ENCODE results near the gene ALDH3B1. TPM values are rescaled to one million over a fixed set of nuclear protein-coding genes. Genes with fewer than 3 reads are reported as not detected.

The ALDH3B1 gene
- total and polyA plus RNA-seq, 8 donors: 12.1 to 87.1 (median 16.1) TPM

DNA sequence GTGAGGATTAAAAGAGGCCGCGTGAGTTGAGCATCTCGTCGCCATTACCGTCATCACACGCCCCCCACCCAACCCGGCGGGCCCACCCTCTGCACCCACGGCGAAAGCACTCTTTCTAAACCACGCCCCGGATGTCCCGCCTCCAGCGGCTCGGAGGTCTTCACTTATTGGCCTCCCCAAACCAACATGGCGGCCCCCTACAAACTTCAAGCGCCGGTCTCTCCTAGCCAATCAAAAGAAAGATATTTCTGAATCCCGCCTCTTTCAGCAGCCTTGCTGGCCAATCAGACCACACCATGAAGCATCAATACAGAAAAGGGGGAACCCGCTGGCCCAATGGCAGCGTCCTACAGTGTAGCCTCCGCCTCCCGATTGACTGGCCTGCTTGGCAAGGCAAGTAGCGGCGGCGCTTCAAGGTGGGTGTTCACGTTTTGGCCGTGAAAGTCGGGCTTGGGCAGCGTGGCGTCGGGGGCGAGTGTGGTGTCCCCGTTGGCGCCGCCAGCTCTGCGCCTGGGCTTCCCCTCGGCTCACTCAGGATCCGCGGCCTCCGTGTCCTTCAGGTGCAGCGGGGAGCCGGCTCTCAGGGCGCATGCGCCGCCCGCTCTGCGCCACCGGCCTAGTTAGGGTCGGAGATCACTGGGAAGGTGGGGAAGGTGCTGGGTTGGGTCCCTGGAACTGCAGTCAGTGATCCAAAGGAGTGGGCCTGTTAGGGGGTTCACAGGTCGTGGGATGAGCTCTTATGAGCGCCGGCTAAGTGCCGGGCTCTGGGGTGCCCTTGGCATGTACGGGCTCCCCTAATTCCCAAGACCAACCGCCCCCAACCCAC, 20.4 kb downstream of the ALDH3B1 start, which contains the start of gene NDUFS8:
NDUFS8 (plus strand) TSS at position 364 of the 826 bp plus-strand sequence. CDS start 1,471 bp downstream, outside the sequence.
- H3K36me3 ChIP-seq: peaks cover 0 to 45% of the 10 kb centered on the region in 2 donors
- peak within 1 kb of the TSS; percentile 66 to 87 for H3K27ac ChIP-seq
- DNase-seq: peak; percentile 94 to 98 (median 96)
- no peaks in the 10 kb centered on the region for H3K27me3 ChIP-seq
- no peaks in the 10 kb centered on the region for H3K9me3 ChIP-seq
- H3K4me3 ChIP-seq: peak within 1 kb of the TSS; percentile 82 to 83
- H3K4me1 ChIP-seq: peaks cover 9 to 35% of the 10 kb centered on the region in 2 donors
- TF ChIP-seq, protein P1, sequence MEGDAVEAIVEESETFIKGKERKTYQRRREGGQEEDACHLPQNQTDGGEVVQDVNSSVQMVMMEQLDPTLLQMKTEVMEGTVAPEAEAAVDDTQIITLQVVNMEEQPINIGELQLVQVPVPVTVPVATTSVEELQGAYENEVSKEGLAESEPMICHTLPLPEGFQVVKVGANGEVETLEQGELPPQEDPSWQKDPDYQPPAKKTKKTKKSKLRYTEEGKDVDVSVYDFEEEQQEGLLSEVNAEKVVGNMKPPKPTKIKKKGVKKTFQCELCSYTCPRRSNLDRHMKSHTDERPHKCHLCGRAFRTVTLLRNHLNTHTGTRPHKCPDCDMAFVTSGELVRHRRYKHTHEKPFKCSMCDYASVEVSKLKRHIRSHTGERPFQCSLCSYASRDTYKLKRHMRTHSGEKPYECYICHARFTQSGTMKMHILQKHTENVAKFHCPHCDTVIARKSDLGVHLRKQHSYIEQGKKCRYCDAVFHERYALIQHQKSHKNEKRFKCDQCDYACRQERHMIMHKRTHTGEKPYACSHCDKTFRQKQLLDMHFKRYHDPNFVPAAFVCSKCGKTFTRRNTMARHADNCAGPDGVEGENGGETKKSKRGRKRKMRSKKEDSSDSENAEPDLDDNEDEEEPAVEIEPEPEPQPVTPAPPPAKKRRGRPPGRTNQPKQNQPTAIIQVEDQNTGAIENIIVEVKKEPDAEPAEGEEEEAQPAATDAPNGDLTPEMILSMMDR (IDR thresholded peaks at IDR 0.05): no peak
- intact Hi-C loops (cut with DNase I): no loop called here
- ATAC-seq: peak; percentile 94

GRCh38 chr11:68031144-68031464, 21.0 kb downstream of the ALDH3B1 start:
- peak; percentile 34 for ATAC-seq
- intact Hi-C loops (cut with DNase I): no loop called here

GRCh38 chr11:68032003-68032402, 21.9 kb downstream of the ALDH3B1 start:
- Histone ChIP-seq H3K27ac (no peak overlapping the region), H3K9me3 (no peaks in the 10 kb centered on the region), H3K36me3 (peaks cover 0 to 36% of the 10 kb centered on the region in 2 donors), H3K27me3 (no peaks in the 10 kb centered on the region), H3K4me1 (peaks cover 9 to 49% of the 10 kb centered on the region in 2 donors), H3K4me3 (peak overlapping the region in 1 of 2 donors; percentile 82)
- intact Hi-C loops (cut with DNase I): no loop called here
- TF ChIP-seq, protein P1 (IDR thresholded peaks at IDR 0.05): no peak
- DNase-seq (no peak), ATAC-seq (no peak)

More at GRCh38 chr11:68031144-68031464, 21.0 kb downstream of the ALDH3B1 start:
- Histone ChIP-seq H3K4me3 (peak overlapping the region; percentile 82 to 83), H3K27me3 (no peaks in the 10 kb centered on the region), H3K36me3 (peaks cover 0 to 39% of the 10 kb centered on the region in 2 donors), H3K4me1 (peaks cover 9 to 40% of the 10 kb centered on the region in 2 donors), H3K27ac (peak overlapping the region; percentile 66 to 87), H3K9me3 (no peaks in the 10 kb centered on the region)
- DNase-seq: no peak
- TF ChIP-seq, protein P1 (IDR thresholded peaks at IDR 0.05): no peak

DNA sequence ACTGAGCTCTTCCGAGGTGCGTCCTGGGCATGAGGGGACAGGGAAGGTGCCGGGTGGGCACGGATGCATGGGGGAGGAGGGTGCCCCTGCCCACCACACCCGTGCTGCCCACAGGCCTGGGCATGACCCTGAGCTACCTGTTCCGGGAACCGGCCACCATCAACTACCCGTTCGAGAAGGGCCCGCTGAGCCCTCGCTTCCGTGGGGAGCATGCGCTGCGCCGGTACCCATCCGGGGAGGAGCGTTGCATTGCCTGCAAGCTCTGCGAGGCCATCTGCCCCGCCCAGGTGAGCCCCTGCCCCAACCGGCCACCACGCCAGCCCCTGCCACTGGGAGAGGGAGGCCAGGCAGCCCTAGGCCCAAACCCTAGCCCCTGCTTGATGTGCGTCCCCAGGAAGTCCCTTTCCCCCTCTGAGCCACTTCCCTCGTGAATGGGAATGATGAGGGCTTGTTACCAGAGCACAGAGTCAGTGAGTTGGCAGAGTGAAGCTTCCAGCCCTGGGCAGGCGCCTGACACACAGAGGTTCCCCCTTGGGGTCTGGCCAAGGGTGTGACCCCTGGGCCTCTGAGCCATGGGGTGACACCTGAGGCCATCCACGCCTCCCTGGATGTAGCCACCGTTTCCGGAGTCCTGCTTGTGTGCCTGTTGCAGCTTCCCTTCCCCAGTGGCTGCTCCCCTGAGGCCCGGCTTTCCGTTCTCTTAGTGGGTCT, 23.0 kb downstream of the ALDH3B1 start:
- ATAC-seq (no peak), DNase-seq (peak in 1 of 4 donors; percentile 78)
- H3K27ac ChIP-seq: no peak overlapping the region
- TF ChIP-seq, protein P1 (IDR thresholded peaks at IDR 0.05): no peak
- H3K36me3 ChIP-seq: peaks cover 0 to 25% of the 10 kb centered on the region in 2 donors
- peaks cover 18 to 61% of the 10 kb centered on the region in 2 donors for H3K4me1 ChIP-seq
- H3K9me3 ChIP-seq: no peaks in the 10 kb centered on the region
- no peak overlapping the region for H3K4me3 ChIP-seq
- intact Hi-C loops (cut with DNase I): no loop called here
- no peaks in the 10 kb centered on the region for H3K27me3 ChIP-seq

DNA sequence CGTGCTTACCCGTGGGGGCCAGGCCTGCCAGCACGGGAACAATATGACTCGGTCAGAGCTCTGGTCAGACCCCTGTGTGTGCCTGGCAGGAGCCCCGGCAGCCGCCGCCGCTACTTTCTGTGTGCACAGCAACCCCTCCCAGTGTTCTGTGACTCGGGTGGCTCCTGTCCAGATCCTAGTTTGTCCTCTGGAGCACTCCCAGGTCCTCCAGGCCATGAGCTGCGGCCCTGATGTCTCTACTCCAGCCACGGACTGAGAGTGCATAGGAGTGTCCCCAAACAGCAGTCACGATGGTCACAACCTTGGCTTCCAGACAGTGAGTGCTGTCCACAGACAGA, 23.6 kb downstream of the ALDH3B1 start:
- no peak overlapping the region for H3K27ac ChIP-seq
- H3K36me3 ChIP-seq: peaks cover 0 to 21% of the 10 kb centered on the region in 2 donors
- DNase-seq: peak in 1 of 4 donors; percentile 64
- H3K4me1 ChIP-seq: peaks cover 23 to 66% of the 10 kb centered on the region in 2 donors
- intact Hi-C loops (cut with DNase I): no loop called here
- no peaks in the 10 kb centered on the region for H3K9me3 ChIP-seq
- ATAC-seq: no peak
- TF ChIP-seq, protein P1 (IDR thresholded peaks at IDR 0.05): no peak
- H3K4me3 ChIP-seq: no peak overlapping the region
- H3K27me3 ChIP-seq: no peaks in the 10 kb centered on the region
